ENCODE measurements around the gene KMT2E.
"Not testable (repeated sequence)": the region's sequence is repeated elsewhere in the genome, so short reads cannot be mapped to it uniquely, and the experiment has no call there.

Gene KMT2E

GRCh38 chr7:104983076-104983577 is 30.9 kb upstream of the KMT2E start:
- DNase-seq (ENCODE audit: low read depth) = no peak
- H3K4me3 ChIP-seq (ENCODE audit: control insufficient read depth, low read depth, low read length) = peak overlapping the region; percentile 60
- no peak for TF ChIP-seq CTCF (conservative IDR thresholded peaks at IDR 0.05; ENCODE audit: control insufficient read depth, insufficient read depth, low read depth, low read length)

GRCh38 chr7:104983578-104984539 is 30.1 kb upstream of the KMT2E start:
- DNase-seq (ENCODE audit: low read depth) = peak; percentile 82
- peak overlapping the region; percentile 60 for H3K4me3 ChIP-seq (ENCODE audit: control insufficient read depth, low read depth, low read length)
- peak; percentile 37 for TF ChIP-seq CTCF (conservative IDR thresholded peaks at IDR 0.05; ENCODE audit: control insufficient read depth, insufficient read depth, low read depth, low read length)

GRCh38 chr7:104984585-104985258 is 29.3 kb upstream of the KMT2E start:
- no peak for DNase-seq (ENCODE audit: low read depth)
- peak overlapping the region; percentile 60 for H3K4me3 ChIP-seq (ENCODE audit: control insufficient read depth, low read depth, low read length)
- TF ChIP-seq CTCF (conservative IDR thresholded peaks at IDR 0.05; ENCODE audit: control insufficient read depth, insufficient read depth, low read depth, low read length) = no peak

GRCh38 chr7:104985259-104985617 is 28.8 kb upstream of the KMT2E start:
- no peak overlapping the region for H3K4me3 ChIP-seq (ENCODE audit: control insufficient read depth, low read depth, low read length)
- TF ChIP-seq CTCF (conservative IDR thresholded peaks at IDR 0.05; ENCODE audit: control insufficient read depth, insufficient read depth, low read depth, low read length) = no peak
- DNase-seq (ENCODE audit: low read depth) = no peak

GRCh38 chr7:104986628-104987259 is 27.3 kb upstream of the KMT2E start:
- no peak for TF ChIP-seq CTCF (conservative IDR thresholded peaks at IDR 0.05; ENCODE audit: control insufficient read depth, insufficient read depth, low read depth, low read length)
- no peak for DNase-seq (ENCODE audit: low read depth)
- no peak overlapping the region for H3K4me3 ChIP-seq (ENCODE audit: control insufficient read depth, low read depth, low read length)

- not testable (repeated sequence) for H3K4me3 ChIP-seq (ENCODE audit: control insufficient read depth, low read depth, low read length); DNase-seq (ENCODE audit: low read depth)
Measured at GRCh38 chr7:104987403-104987802, 26.6 kb upstream of the KMT2E start.

Data from fibroblast of mammary gland (primary cell).